RWPE2 (cell line): ENCODE data around the gene PYHIN1.

ENCODE experiments used
- ATAC-seq: fragments of 200-7000 bp; cut with Tn5 transposase; 3 replicates; pipeline ENCODE4 v1.9.1; 2021; ENCODE audit warnings: low read depth
- DNase-seq: peaks from one replicate; pipeline ENCODE4 v3.0.0-alpha.2; 2020; ENCODE audit warnings: low spot score
- H3K27ac ChIP-seq: fragments of 450-650 bp; 2 replicates; pipeline ENCODE4 v1.5.1; 2017; ENCODE audit warnings: mild to moderate bottlenecking; ENCODE audit not compliant: poor library complexity, severe bottlenecking
- H3K27me3 ChIP-seq: fragments of 250-450 bp; sonication (Bioruptor Pico); 2 replicates; pipeline ENCODE4 v1.5.1; 2021; ENCODE audit warnings: mild to moderate bottlenecking, moderate library complexity; ENCODE audit not compliant: insufficient read depth, poor library complexity, severe bottlenecking
- H3K36me3 ChIP-seq: fragments of 250-450 bp; sonication (Bioruptor Pico); 2 replicates; pipeline ENCODE4 v1.5.1; 2020; ENCODE audit warnings: low read depth, mild to moderate bottlenecking, moderate library complexity
- H3K4me1 ChIP-seq: fragments of 250-450 bp; sonication (Bioruptor Pico); 2 replicates; pipeline ENCODE4 v1.5.1; 2021; ENCODE audit warnings: mild to moderate bottlenecking, moderate library complexity; ENCODE audit not compliant: insufficient read depth, poor library complexity, severe bottlenecking
- H3K4me3 ChIP-seq: fragments of 250-450 bp; sonication (Bioruptor Pico); 2 replicates; pipeline ENCODE4 v1.5.1; 2021; ENCODE audit warnings: mild to moderate bottlenecking, moderate library complexity; ENCODE audit not compliant: severe bottlenecking
- H3K9me3 ChIP-seq: fragments of 250-450 bp; sonication (Bioruptor Pico); 2 replicates; pipeline ENCODE4 v1.5.1; 2021; ENCODE audit warnings: mild to moderate bottlenecking, moderate library complexity; ENCODE audit not compliant: severe bottlenecking
- TF ChIP-seq, protein P1 (sequence below): fragments of 450-650 bp; IDR thresholded peaks from one replicate; pipeline ENCODE4 v1.5.1; 2017; ENCODE audit warnings: mild to moderate bottlenecking, moderate library complexity; ENCODE audit not compliant: poor library complexity, severe bottlenecking

Gene PYHIN1

GRCh38 chr1:159023723-159024122, 92.4 kb downstream of the PYHIN1 start:
- ATAC-seq (no peak), DNase-seq (no peak)
- peaks cover 70% of the 10 kb centered on the region for H3K36me3 ChIP-seq
- no peak overlapping the region for H3K4me3 ChIP-seq
- TF ChIP-seq, protein P1, sequence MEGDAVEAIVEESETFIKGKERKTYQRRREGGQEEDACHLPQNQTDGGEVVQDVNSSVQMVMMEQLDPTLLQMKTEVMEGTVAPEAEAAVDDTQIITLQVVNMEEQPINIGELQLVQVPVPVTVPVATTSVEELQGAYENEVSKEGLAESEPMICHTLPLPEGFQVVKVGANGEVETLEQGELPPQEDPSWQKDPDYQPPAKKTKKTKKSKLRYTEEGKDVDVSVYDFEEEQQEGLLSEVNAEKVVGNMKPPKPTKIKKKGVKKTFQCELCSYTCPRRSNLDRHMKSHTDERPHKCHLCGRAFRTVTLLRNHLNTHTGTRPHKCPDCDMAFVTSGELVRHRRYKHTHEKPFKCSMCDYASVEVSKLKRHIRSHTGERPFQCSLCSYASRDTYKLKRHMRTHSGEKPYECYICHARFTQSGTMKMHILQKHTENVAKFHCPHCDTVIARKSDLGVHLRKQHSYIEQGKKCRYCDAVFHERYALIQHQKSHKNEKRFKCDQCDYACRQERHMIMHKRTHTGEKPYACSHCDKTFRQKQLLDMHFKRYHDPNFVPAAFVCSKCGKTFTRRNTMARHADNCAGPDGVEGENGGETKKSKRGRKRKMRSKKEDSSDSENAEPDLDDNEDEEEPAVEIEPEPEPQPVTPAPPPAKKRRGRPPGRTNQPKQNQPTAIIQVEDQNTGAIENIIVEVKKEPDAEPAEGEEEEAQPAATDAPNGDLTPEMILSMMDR: no peak
- H3K9me3 ChIP-seq: no peaks in the 10 kb centered on the region
- no peak overlapping the region for H3K27ac ChIP-seq
- H3K4me1 ChIP-seq: no peaks in the 10 kb centered on the region
- no peaks in the 10 kb centered on the region for H3K27me3 ChIP-seq

- ATAC-seq (no peak), DNase-seq (no peak)
- Histone ChIP-seq H3K4me3 (no peak overlapping the region), H3K27ac (no peak overlapping the region), H3K36me3 (peaks cover 59% of the 10 kb centered on the region), H3K9me3 (no peaks in the 10 kb centered on the region), H3K27me3 (no peaks in the 10 kb centered on the region), H3K4me1 (no peaks in the 10 kb centered on the region)
- TF ChIP-seq, protein P1: no peak
Observed at GRCh38 chr1:159025043-159025442, 93.7 kb downstream of the PYHIN1 start.
